ENCODE measurements around the gene P2RX6.
"Not testable (repeated sequence)": the region's sequence is repeated elsewhere in the genome, so short reads cannot be mapped to it uniquely, and the experiment has no call there.

GRCh38 chr22:21048448-21048847 lies 33.5 kb downstream of the P2RX6 start:
- not testable (repeated sequence) for TF ChIP-seq POLR2A, CTCF (IDR thresholded peaks at IDR 0.05)

Data from uterus (tissue), 2 donors.